Endothelial cell of umbilical vein (primary cell): ENCODE data around the gene ADGRG2. TPM values are rescaled to one million over a fixed set of nuclear protein-coding genes. Genes with fewer than 3 reads are reported as not detected.

Source experiments
- BruUV-seq: library from RNA; stranded (reverse); fragments of 400-500 nt; replicated peaks from 2 replicates; lab custom pipeline; 2021; lab: Mats Ljungman, UMichigan
- CTCF ChIA-PET: fragments of 300-600, 350-600 bp; sonication (Branson Sonifier 250); formaldehyde crosslinking; loops from one replicate; lab custom pipeline; 2021; ENCODE audit warnings: antibody characterized with exemption, inconsistent platforms; lab: Charles Lee
- POLR2A ChIA-PET: fragments of 300-600, 350-600 bp; sonication (Branson Sonifier 250); formaldehyde crosslinking; loops from one replicate; lab custom pipeline; 2021; ENCODE audit warnings: antibody characterized with exemption, inconsistent platforms; lab: Charles Lee
- DNase-seq: peaks from one replicate; pipeline ENCODE4 v3.0.0-alpha.2; 2011; ENCODE audit warnings: low read depth, low spot score
- FAIRE-seq: peaks from 2 replicates; lab custom pipeline; 2011; peaks lifted over from hg19 to GRCh38; lab: Jason Lieb, UNC
- H2AFZ ChIP-seq: 2 replicates; pipeline ENCODE4 v1.6.0; 2012; ENCODE audit warnings: low read depth, low read length, control low read depth, inconsistent platforms
- H3K27ac ChIP-seq: 2 replicates; pipeline ENCODE4 v1.5.1; 2011; ENCODE audit warnings: low read depth, mild to moderate bottlenecking, control low read depth, low read length, moderate library complexity; ENCODE audit not compliant: insufficient read depth
- H3K27me3 ChIP-seq, 2 experiments: 2 replicates each; pipeline versions ENCODE4 v1.6.0 to v1.6.1; 2011; ENCODE audit warnings: low read length in 2 of 2, mixed read lengths in 1 of 2; ENCODE audit not compliant: control insufficient read depth in 2 of 2, insufficient read depth in 2 of 2
- H3K36me3 ChIP-seq, 2 experiments: 2 replicates in 1 of 2; 3 replicates in 1 of 2; pipeline ENCODE4 v1.5.1; 2011; ENCODE audit warnings: low read length in 2 of 2, mild to moderate bottlenecking in 1 of 2, moderate library complexity in 1 of 2; ENCODE audit not compliant: control insufficient read depth in 2 of 2, insufficient read depth in 2 of 2; ENCODE audit errors: extremely low read depth in 1 of 2
- H3K4me1 ChIP-seq: 3 replicates; pipeline ENCODE4 v1.5.1; 2011; ENCODE audit warnings: mild to moderate bottlenecking, low read length; ENCODE audit not compliant: control insufficient read depth, insufficient read depth; ENCODE audit errors: extremely low read depth
- H3K4me2 ChIP-seq: 2 replicates; pipeline ENCODE4 v1.6.1; 2011; ENCODE audit warnings: low read length, control low read depth, mixed read lengths; ENCODE audit not compliant: insufficient read depth
- H3K4me3 ChIP-seq, 3 experiments: fragments of 200-600 bp in 1 of 3; sonication (generic), shearing (Covaris generic) in 1 of 3; replicated peaks in 1 of 3; 2 replicates each; pipeline ENCODE4 v1.5.1; 2011 to 2016; ENCODE audit warnings: control low read depth in 3 of 3, low read length in 3 of 3, mild to moderate bottlenecking in 2 of 3, inconsistent platforms in 1 of 3, low read depth in 1 of 3, moderate library complexity in 1 of 3; ENCODE audit not compliant: insufficient read depth in 1 of 3
- H3K79me2 ChIP-seq: 2 replicates; pipeline ENCODE4 v1.6.0; 2012; ENCODE audit warnings: low read length, inconsistent platforms; ENCODE audit not compliant: control insufficient read depth, insufficient read depth
- H3K9ac ChIP-seq: replicated peaks from 2 replicates; pipeline ENCODE3; 2011; ENCODE audit warnings: low read length, control low read depth; ENCODE audit not compliant: insufficient read depth; ENCODE audit errors: extremely low read depth
- H3K9me1 ChIP-seq: replicated peaks from 3 replicates; pipeline ENCODE4 v1.6.0; 2011; ENCODE audit warnings: mild to moderate bottlenecking, low read length; ENCODE audit not compliant: control insufficient read depth, insufficient read depth; ENCODE audit errors: extremely low read depth
- H3K9me3 ChIP-seq: replicated peaks from 2 replicates; pipeline ENCODE4 v1.5.1; 2012; ENCODE audit warnings: low read length, inconsistent platforms; ENCODE audit not compliant: control insufficient read depth, insufficient read depth
- H4K20me1 ChIP-seq: replicated peaks from 2 replicates; pipeline ENCODE3; 2011; ENCODE audit warnings: mild to moderate bottlenecking, low read length; ENCODE audit not compliant: control insufficient read depth, insufficient read depth; ENCODE audit errors: extremely low read depth
- EZH2 ChIP-seq: IDR thresholded peaks from 2 replicates; pipeline ENCODE4 v1.6.1; 2012; ENCODE audit warnings: borderline replicate concordance, low read depth, mild to moderate bottlenecking, moderate library complexity, low read length, inconsistent platforms; ENCODE audit not compliant: severe bottlenecking
- FOS ChIP-seq: IDR thresholded peaks from 2 replicates; pipeline ENCODE4 v1.6.1; 2011; ENCODE audit warnings: mild to moderate bottlenecking, low read length, moderate library complexity, borderline replicate concordance; ENCODE audit not compliant: insufficient read depth
- GATA2 ChIP-seq: IDR thresholded peaks from 2 replicates; pipeline ENCODE4 v1.7.0; 2011; ENCODE audit warnings: low read depth, mild to moderate bottlenecking, moderate library complexity, mixed read lengths, low read length; ENCODE audit not compliant: insufficient read length, insufficient read depth
- JUN ChIP-seq: IDR thresholded peaks from 2 replicates; pipeline ENCODE4 v1.6.1; 2011; ENCODE audit warnings: borderline replicate concordance, low read depth; ENCODE audit not compliant: insufficient read length, insufficient read depth
- MYC ChIP-seq: IDR thresholded peaks from one replicate; pipeline ENCODE4 v1.6.1; 2011; ENCODE audit warnings: mild to moderate bottlenecking, low read depth, low read length
- POLR2A ChIP-seq: IDR thresholded peaks from 2 replicates; pipeline ENCODE4 v1.6.1; 2012; ENCODE audit warnings: low read depth, mild to moderate bottlenecking, control low read depth, low read length
- POLR2AphosphoS5 ChIP-seq: IDR thresholded peaks from 2 replicates; pipeline ENCODE4 v1.6.1; 2012; ENCODE audit warnings: low read depth, mild to moderate bottlenecking, control low read depth, low read length, moderate library complexity; ENCODE audit not compliant: insufficient read depth
- dilution Hi-C: fragments of 300-500 bp; cut with MboI; formaldehyde crosslinking; loops from one replicate; pipeline ENCODE4 v1.15.0; 2019; ENCODE audit warnings: low sequenced_read_pairs; ENCODE audit not compliant: extremely low pct_ligation_motif_present
- intact Hi-C: fragments of 100-400 bp; cut with micrococcal nuclease; formaldehyde crosslinking; loops from one replicate; pipeline ENCODE4 v1.10.0; 2022
- polyA plus RNA-seq, 4 experiments: library from polyadenylated mRNA; depleted of rRNA in 3 of 4; stranded (reverse) in 3 of 4; unstranded in 1 of 4; fragments of >200 nt; gene quantifications; 2 replicates each; pipeline versions ENCODE4 v1.2.1 to v1.2.3, GENCODE V29; 2011 to 2012; ENCODE audit warnings: missing spikeins in 1 of 4
- total RNA-seq: library from RNA; stranded (reverse); gene quantifications from 2 replicates; pipeline ENCODE4 v1.2.3, GENCODE V29; 2021
- TF ChIP-seq, protein P1 (sequence below): IDR thresholded peaks from 2 replicates; pipeline ENCODE4 v1.6.1; 2011; ENCODE audit not compliant: insufficient read depth, insufficient read length
- TF ChIP-seq, protein P2 (sequence below), 2 donors: IDR thresholded peaks; 1 replicate in 1 of 2; 2 replicates in 1 of 2; pipeline ENCODE4 v1.5.1; 2011; ENCODE audit warnings: low read length in 2 of 2, mild to moderate bottlenecking in 2 of 2, moderate library complexity in 2 of 2, control low read depth in 1 of 2, inconsistent platforms in 1 of 2, low read depth in 1 of 2; ENCODE audit not compliant: insufficient read depth in 1 of 2; ENCODE audit errors: extremely low read depth in 1 of 2

Gene ADGRG2
- total and polyA plus RNA-seq, 2 donors (not counting 3 experiments of a cell fraction or from before 2014, with no cell fraction given) = not detected

DNA sequence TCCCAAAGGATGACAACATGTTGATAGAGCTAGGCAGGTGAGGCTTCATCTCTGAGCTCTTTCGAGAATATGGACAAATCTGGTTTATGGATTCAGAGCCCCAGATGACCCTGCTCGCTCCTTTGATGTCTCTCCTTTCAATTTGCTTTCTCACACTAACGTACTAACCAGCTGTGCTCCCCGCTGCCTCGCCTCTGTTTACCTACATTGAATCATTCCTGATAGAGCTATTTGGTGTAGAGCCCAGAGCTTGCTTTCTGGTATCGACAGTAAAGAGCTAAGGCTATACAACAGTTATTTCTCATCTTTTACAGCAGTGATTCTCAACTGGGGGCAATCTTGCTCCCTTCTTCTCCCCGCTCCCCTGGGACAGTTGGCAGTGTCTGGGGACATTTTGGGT, 129.4 kb downstream of the ADGRG2 start:
- POLR2A ChIA-PET = no interaction called here
- BruUV-seq = no TSS peak
- H3K4me1 ChIP-seq = peaks cover 2% of the 10 kb centered on the region
- TF ChIP-seq GATA2 = no peak
- no peak for TF ChIP-seq JUN
- no peak for TF ChIP-seq POLR2AphosphoS5
- TF ChIP-seq, protein P1, sequence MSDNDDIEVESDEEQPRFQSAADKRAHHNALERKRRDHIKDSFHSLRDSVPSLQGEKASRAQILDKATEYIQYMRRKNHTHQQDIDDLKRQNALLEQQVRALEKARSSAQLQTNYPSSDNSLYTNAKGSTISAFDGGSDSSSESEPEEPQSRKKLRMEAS = no peak
- no peak for TF ChIP-seq POLR2A
- no peak for TF ChIP-seq MYC
- no peak for TF ChIP-seq FOS
- no peak for TF ChIP-seq EZH2
- TF ChIP-seq, protein P2, sequence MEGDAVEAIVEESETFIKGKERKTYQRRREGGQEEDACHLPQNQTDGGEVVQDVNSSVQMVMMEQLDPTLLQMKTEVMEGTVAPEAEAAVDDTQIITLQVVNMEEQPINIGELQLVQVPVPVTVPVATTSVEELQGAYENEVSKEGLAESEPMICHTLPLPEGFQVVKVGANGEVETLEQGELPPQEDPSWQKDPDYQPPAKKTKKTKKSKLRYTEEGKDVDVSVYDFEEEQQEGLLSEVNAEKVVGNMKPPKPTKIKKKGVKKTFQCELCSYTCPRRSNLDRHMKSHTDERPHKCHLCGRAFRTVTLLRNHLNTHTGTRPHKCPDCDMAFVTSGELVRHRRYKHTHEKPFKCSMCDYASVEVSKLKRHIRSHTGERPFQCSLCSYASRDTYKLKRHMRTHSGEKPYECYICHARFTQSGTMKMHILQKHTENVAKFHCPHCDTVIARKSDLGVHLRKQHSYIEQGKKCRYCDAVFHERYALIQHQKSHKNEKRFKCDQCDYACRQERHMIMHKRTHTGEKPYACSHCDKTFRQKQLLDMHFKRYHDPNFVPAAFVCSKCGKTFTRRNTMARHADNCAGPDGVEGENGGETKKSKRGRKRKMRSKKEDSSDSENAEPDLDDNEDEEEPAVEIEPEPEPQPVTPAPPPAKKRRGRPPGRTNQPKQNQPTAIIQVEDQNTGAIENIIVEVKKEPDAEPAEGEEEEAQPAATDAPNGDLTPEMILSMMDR (IDR thresholded peaks at IDR 0.05; ENCODE audit: extremely low read depth in 1 of 2, insufficient read depth in 1 of 2, low read depth in 1 of 2, low read length in 2 of 2) = no peak
- H3K27ac ChIP-seq = no peak overlapping the region
- no peak for FAIRE-seq
- dilution Hi-C loops = no loop called here
- H3K4me2 ChIP-seq = no peak overlapping the region
- no peak overlapping the region for H3K9ac ChIP-seq
- H2AFZ ChIP-seq = no peak overlapping the region
- no peaks in the 10 kb centered on the region for H3K9me1 ChIP-seq
- no peaks in the 10 kb centered on the region for H3K79me2 ChIP-seq
- no peaks in the 10 kb centered on the region for H4K20me1 ChIP-seq
- H3K36me3 ChIP-seq = no peaks in the 10 kb centered on the region
- CTCF ChIA-PET = interaction anchor here (0.7 to 1.2 kb wide), 2 partner anchors 47 to 341 kb away, joined by 3 read pairs; no protein-coding TSS in a partner anchor
- no peaks in the 10 kb centered on the region for H3K27me3 ChIP-seq
- intact Hi-C loops = no loop called here
- no peak overlapping the region for H3K4me3 ChIP-seq
- no peak for DNase-seq
- no peaks in the 10 kb centered on the region for H3K9me3 ChIP-seq
